C4-2B (cell line): Measurements from ENCODE around the gene C10orf90.

ENCODE experiments used
- H3K27ac ChIP-seq: fragments of 450-650 bp; 2 replicates; pipeline ENCODE4 v1.5.1; 2017
- ZFX ChIP-seq: fragments of 450-650 bp; IDR thresholded peaks from 2 replicates; pipeline ENCODE4 v1.6.1; 2017
- TF ChIP-seq, protein P1 (sequence below): fragments of 450-650 bp; conservative IDR thresholded peaks from 2 replicates; pipeline ENCODE4 v1.5.1; 2017; ENCODE audit warnings: mild to moderate bottlenecking

The C10orf90 gene

DNA sequence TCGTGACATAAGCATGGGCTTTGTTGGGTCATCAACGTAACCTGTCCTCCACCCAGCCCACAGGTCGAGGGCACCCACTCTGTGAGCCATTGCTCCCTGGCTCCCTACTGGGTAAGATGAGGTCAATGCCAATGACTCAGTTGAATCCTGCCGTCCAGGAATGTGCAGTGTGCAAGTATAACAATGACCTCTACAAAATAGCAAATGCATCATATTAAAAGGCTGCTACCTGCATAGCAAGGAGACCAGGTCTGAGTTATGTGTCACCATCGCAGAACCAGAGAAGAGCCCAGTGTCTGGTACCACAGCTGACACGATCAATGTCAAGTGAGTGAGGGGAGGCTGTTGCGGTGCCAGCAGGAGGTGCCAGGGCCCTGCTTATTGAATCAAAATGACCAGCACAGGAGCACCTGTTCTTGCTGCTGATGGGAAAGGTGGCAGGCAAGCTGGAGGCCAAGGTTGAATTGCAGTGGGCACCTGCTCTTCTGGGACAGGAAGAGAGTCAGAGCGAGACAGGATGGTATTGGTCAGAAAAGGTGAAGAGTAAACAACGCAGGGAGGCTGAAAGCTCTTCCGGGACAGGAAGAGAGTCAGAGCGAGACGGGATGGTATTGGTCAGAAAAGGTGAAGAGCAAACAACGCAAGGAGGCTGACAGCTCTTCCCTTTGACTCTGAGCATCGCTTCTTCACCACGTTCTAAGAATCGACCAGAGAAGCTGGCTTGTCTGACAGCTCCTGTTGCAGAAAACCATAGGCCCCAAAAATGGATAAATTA is 173.5 kb downstream of the C10orf90 start:
- no peak for TF ChIP-seq ZFX
- TF ChIP-seq, protein P1, sequence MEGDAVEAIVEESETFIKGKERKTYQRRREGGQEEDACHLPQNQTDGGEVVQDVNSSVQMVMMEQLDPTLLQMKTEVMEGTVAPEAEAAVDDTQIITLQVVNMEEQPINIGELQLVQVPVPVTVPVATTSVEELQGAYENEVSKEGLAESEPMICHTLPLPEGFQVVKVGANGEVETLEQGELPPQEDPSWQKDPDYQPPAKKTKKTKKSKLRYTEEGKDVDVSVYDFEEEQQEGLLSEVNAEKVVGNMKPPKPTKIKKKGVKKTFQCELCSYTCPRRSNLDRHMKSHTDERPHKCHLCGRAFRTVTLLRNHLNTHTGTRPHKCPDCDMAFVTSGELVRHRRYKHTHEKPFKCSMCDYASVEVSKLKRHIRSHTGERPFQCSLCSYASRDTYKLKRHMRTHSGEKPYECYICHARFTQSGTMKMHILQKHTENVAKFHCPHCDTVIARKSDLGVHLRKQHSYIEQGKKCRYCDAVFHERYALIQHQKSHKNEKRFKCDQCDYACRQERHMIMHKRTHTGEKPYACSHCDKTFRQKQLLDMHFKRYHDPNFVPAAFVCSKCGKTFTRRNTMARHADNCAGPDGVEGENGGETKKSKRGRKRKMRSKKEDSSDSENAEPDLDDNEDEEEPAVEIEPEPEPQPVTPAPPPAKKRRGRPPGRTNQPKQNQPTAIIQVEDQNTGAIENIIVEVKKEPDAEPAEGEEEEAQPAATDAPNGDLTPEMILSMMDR: no peak

DNA sequence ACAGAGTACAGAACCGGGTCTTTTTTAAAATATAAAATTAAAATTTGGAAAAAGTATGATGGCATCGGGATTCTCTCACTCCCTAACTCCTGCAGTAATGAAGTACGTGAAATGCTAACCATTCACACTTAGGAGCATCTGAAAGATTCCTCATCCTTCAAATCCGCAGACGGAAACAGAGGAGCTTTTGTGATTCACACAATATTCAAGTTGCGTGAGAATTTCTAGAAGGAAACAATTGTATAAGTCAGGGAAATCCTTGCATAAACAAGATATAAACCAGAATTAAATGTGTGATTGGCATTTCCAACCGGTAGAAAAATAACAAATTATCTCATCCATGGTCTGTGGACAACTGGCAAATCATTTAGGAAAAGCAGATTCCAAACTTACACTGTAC is 179.0 kb downstream of the C10orf90 start:
- TF ChIP-seq, protein P1: no peak
- TF ChIP-seq ZFX: no peak
- H3K27ac ChIP-seq: no peak overlapping the region

More for the DNA sequence above, 173.5 kb downstream of the C10orf90 start:
- H3K27ac ChIP-seq: no peak overlapping the region

DNA sequence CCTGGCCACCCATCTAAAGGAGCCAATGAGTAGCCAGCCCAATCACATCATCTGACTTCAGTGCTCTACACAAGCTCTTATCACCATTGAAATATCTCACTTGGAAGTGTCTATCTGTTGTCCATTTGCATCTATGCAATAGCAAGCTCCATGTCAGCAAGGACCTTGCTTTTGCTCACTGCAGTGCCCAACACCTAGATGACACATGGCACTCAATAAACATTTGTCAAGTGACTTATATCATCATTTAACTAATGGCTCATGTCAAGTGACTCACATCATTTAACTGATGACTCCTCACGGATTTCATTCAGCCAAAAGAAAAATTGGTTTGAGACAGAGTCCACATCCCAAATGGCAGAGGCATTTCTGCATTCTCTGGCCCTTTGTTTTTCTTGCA is 189.3 kb downstream of the C10orf90 start:
- H3K27ac ChIP-seq: no peak overlapping the region
- TF ChIP-seq, protein P1: no peak
- TF ChIP-seq ZFX: no peak

DNA sequence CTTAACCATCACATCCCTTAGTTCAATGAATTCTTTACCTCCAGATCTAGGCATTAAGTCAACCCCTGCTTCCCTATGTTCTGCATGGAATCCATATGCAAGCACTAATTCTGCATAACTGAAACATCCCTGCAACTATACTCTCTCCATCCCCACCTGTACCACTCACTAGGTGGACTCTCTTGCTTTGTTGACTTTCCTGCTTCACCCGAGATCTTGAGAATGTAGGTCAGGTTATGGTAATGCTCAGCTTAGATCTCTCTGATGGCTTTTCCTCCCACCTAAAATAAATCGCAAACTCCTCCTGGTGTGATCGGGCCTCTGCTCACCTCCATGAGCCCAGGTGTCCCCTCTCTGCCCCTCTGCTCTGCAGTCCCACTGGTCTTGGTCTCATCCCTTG is 189.8 kb downstream of the C10orf90 start:
- H3K27ac ChIP-seq: no peak overlapping the region
- TF ChIP-seq ZFX: no peak
- TF ChIP-seq, protein P1: no peak

DNA sequence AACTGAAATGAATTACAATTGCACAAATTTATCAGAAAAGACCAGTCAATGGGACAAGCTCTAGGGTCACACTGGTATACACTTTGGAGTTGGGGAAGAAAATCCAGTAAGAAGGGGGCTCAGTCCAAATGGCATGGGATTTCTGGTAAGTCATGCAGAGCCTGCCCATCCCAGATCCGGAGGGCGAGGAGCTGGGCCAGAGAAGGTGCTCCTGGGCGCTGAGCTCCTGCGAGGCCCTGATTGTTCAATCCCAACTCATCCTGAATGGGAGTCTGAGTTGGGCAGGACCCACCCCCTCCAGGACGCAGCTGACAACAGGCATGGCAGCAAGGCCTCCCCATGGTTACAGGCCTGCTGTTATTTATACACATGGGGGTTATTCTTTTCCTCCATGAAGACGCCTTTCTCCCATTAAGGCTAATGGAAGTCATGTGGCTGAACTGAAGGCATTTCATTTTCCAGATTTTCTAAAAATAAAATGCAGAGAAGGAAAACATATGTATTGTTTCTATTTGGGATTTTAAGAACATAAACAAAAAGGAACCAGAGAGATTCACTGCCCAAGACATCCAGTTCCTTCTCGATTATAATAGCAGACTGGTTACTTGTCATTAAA is 191.1 kb downstream of the C10orf90 start:
- H3K27ac ChIP-seq: no peak overlapping the region
- TF ChIP-seq ZFX: no peak
- TF ChIP-seq, protein P1: no peak

DNA sequence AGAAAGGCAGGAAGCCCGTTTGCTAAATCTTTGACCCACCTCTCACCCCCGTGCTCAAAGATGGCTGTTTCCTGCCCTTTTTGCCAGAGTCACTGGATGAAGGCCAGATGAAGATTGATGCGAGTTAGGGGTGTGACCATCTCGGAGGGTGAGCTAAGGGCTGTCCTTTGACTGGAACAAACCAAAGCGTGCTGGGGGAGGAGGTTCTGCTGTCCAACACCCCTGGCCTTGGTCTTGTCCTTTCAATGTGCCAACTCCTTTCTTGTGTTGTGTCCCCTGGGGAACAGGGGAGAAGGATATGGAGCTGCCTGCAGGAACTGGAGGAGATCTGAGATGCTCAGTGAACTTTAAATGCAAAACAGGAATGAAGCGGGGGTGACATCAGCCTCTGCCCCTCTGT is 191.9 kb downstream of the C10orf90 start:
- TF ChIP-seq, protein P1: no peak
- TF ChIP-seq ZFX: no peak
- H3K27ac ChIP-seq: no peak overlapping the region

DNA sequence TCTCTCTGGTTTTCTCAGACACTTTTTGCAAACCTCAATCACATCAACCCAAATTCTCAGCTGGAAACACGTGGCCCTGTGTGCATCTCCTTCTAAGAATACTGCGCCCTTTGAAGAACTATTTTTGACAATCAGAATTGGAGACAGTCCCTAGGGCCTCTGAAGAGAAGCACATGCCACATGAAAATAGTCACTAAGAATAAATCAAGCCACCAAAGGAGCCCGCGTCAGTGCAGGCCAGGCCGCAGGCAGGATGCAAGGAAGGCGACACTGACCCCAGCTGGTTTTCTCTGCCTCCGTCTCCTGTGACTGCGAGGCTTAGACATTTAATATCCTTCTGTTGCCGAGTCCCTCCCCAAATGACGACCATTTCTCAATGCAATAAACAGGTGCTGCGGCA is 194.2 kb downstream of the C10orf90 start:
- no peak overlapping the region for H3K27ac ChIP-seq
- no peak for TF ChIP-seq ZFX
- TF ChIP-seq, protein P1: no peak
